HepG2 (cell line): ENCODE measurements around the gene GTF2B.

ENCODE experiments used
- ATF7 ChIP-seq, 2 experiments: fragments of 450-650 bp in 1 of 2; sonication (generic) in 1 of 2; formaldehyde crosslinking in 1 of 2; IDR thresholded peaks; 2 replicates each; pipeline versions ENCODE4 v1.4.0 to v1.6.1; 2016 to 2020; ENCODE audit warnings: antibody characterized with exemption in 1 of 2, mild to moderate bottlenecking in 1 of 2, missing genetic modification reagents in 1 of 2
- CTCF ChIP-seq: sonication (generic); formaldehyde crosslinking; IDR thresholded peaks from 2 replicates; pipeline ENCODE4 v1.5.0; 2020; ENCODE audit warnings: mild to moderate bottlenecking, missing genetic modification reagents, moderate library complexity
- DDIT3 ChIP-seq: sonication (generic); formaldehyde crosslinking; IDR thresholded peaks from 2 replicates; pipeline ENCODE4 v1.4.0; 2020; ENCODE audit warnings: mild to moderate bottlenecking, missing genetic modification reagents
- EZH2 ChIP-seq: conservative IDR thresholded peaks from 2 replicates; pipeline ENCODE4 v1.6.1; 2012; ENCODE audit warnings: mild to moderate bottlenecking, low read depth, low read length, moderate library complexity
- GABPB1 ChIP-seq: IDR thresholded peaks from 2 replicates; pipeline ENCODE4 v1.6.1; 2016; ENCODE audit warnings: mild to moderate bottlenecking, missing genetic modification reagents, moderate library complexity, missing compliant biosample characterization
- HCFC1 ChIP-seq: fragments of 150-350 bp; IDR thresholded peaks from 2 replicates; pipeline ENCODE4 v1.6.1; 2014; ENCODE audit warnings: low read depth, low read length
- JUN ChIP-seq: sonication (generic); formaldehyde crosslinking; IDR thresholded peaks from 2 replicates; pipeline ENCODE4 v1.4.0; 2020; ENCODE audit warnings: mild to moderate bottlenecking, missing genetic modification reagents
- KLF11 ChIP-seq: IDR thresholded peaks from 2 replicates; pipeline ENCODE4 v1.6.1; 2016; ENCODE audit warnings: missing compliant biosample characterization
- MAFK ChIP-seq, 2 experiments: IDR thresholded peaks in 1 of 2; conservative IDR thresholded peaks in 1 of 2; 2 replicates each; pipeline ENCODE4 v1.6.1; 2011; ENCODE audit warnings: improper control_type of control experiment in 2 of 2, low read length in 2 of 2
- POLR2A ChIP-seq, 2 experiments: IDR thresholded peaks; 2 replicates each; pipeline ENCODE4 v1.6.1; 2011; ENCODE audit warnings: low read depth in 2 of 2, low read length in 2 of 2, mild to moderate bottlenecking in 1 of 2, moderate library complexity in 1 of 2; ENCODE audit not compliant: insufficient read depth in 1 of 2
- TFDP1 ChIP-seq: IDR thresholded peaks from 2 replicates; pipeline ENCODE4 v1.6.1; 2016; ENCODE audit warnings: missing compliant biosample characterization, missing genetic modification reagents, borderline replicate concordance
- ZNF513 ChIP-seq: sonication (generic); formaldehyde crosslinking; conservative IDR thresholded peaks from 2 replicates; pipeline ENCODE4 v1.5.0; 2020; ENCODE audit warnings: missing genetic modification reagents
- ZNF550 ChIP-seq: sonication (generic); formaldehyde crosslinking; IDR thresholded peaks from 2 replicates; pipeline ENCODE4 v1.4.0; 2020; ENCODE audit warnings: mild to moderate bottlenecking, missing genetic modification reagents, borderline replicate concordance
- TF ChIP-seq, protein P1 (sequence below): sonication (generic); formaldehyde crosslinking; IDR thresholded peaks from 2 replicates; pipeline ENCODE4 v1.5.0; 2020; ENCODE audit warnings: mild to moderate bottlenecking, missing genetic modification reagents

DNA sequence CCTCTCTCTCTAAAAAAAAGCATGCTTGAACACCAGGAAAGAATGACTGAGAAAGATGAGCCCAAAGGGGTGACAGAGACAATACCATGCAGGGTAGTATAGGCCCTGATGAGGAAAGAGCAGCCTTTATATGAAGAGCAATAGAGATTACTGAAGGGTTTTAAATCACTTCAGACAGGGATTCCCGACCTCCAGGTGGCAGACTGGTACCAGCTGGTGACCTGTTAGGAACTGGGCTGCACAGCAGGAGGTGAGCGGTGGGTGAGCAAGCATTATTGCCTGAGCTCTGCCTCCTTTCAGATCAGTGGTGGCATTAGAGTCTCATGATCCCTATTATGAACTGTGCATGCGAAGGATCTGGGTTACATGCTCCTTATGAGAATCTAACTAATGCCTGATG lies 30.8 kb upstream of the GTF2B start:
- TF ChIP-seq KLF11 (no peak), MAFK (conservative IDR thresholded peaks at IDR 0.05 in 1 of 2, IDR thresholded peaks at IDR 0.05 in 1 of 2; ENCODE audit: low read length in 2 of 2) (no peak), EZH2 (no peak), ATF7 (IDR thresholded peaks at IDR 0.05) (no peak), ATF7 (CRISPR knock-in tag; IDR thresholded peaks at IDR 0.05) (no peak), ZNF550 (CRISPR knock-in tag) (no peak), POLR2A (IDR thresholded peaks at IDR 0.05; ENCODE audit: insufficient read depth in 1 of 2, low read depth in 2 of 2, low read length in 2 of 2) (no peak), GABPB1 (CRISPR knock-in tag) (no peak), DDIT3 (CRISPR knock-in tag) (no peak), CTCF (CRISPR knock-in tag) (peak; percentile 40; the same call in 1 of the 2 replicates), HCFC1 (no peak), JUN (no peak), ZNF513 (CRISPR knock-in tag) (no peak), TFDP1 (no peak)
- TF ChIP-seq, protein P1, sequence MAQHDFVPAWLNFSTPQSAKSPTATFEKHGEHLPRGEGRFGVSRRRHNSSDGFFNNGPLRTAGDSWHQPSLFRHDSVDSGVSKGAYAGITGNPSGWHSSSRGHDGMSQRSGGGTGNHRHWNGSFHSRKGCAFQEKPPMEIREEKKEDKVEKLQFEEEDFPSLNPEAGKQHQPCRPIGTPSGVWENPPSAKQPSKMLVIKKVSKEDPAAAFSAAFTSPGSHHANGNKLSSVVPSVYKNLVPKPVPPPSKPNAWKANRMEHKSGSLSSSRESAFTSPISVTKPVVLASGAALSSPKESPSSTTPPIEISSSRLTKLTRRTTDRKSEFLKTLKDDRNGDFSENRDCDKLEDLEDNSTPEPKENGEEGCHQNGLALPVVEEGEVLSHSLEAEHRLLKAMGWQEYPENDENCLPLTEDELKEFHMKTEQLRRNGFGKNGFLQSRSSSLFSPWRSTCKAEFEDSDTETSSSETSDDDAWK: no peak
